H1 (cell line): ENCODE results near the gene DLG5. TPM values are rescaled to one million over a fixed set of nuclear protein-coding genes. Genes with fewer than 3 reads are reported as not detected.

ENCODE experiments used
- BCL11A ChIP-seq, 2 experiments: IDR thresholded peaks; one replicate each; pipeline ENCODE4 v1.6.1; 2011; ENCODE audit warnings: low read depth in 2 of 2, low read length in 2 of 2, mild to moderate bottlenecking in 2 of 2
- HDAC6 ChIP-seq: IDR thresholded peaks from one replicate; pipeline ENCODE4 v1.7.1; 2012; ENCODE audit warnings: low read depth, mild to moderate bottlenecking, inconsistent platforms, low read length, moderate library complexity
- NANOG ChIP-seq: IDR thresholded peaks from 2 replicates; pipeline ENCODE4 v1.6.1; 2011; ENCODE audit warnings: low read length, low read depth, mild to moderate bottlenecking, inconsistent platforms; ENCODE audit not compliant: insufficient read depth, poor library complexity, severe bottlenecking
- RAD21 ChIP-seq, 2 experiments: IDR thresholded peaks in 1 of 2; conservative IDR thresholded peaks in 1 of 2; 2 replicates each; pipeline ENCODE4 v1.6.1; 2011; ENCODE audit warnings: low read depth in 2 of 2, low read length in 2 of 2, improper control_type of control experiment in 1 of 2, inconsistent platforms in 1 of 2, mild to moderate bottlenecking in 1 of 2, moderate library complexity in 1 of 2
- polyA plus RNA-seq, 7 experiments: library from polyadenylated mRNA; depleted of rRNA in 3 of 7; stranded (reverse) in 5 of 7; unstranded in 2 of 7; fragments of >200 nt in 5 of 7; fragments of 200-250 nt in 2 of 7; gene quantifications; 1 replicate in 5 of 7; 2 replicates in 1 of 7; 4 replicates in 1 of 7; pipeline versions ENCODE4 v1.2.1 to v1.2.3, GENCODE V29; 2011 to 2013; ENCODE audit warnings: missing spikeins in 2 of 7, mixed read lengths in 2 of 7
- total RNA-seq: library from RNA; stranded (reverse); fragmentation: NEBNext Ultra II Directional; extraction: Animal tissue kit (Norgen Biotek cat#: 25700); gene quantifications from 2 replicates; pipeline ENCODE4 v1.2.1, GENCODE V29; 2021
- TF ChIP-seq, protein P1 (sequence below): IDR thresholded peaks from 2 replicates; pipeline ENCODE4 v1.6.1; 2011; ENCODE audit warnings: low read length, improper control_type of control experiment
- TF ChIP-seq, protein P2 (sequence below), 3 experiments: IDR thresholded peaks; 1 replicate in 2 of 3; 2 replicates in 1 of 3; pipeline versions ENCODE4 v1.5.1 to v1.6.1; 2011; ENCODE audit warnings: low read length in 3 of 3, mild to moderate bottlenecking in 3 of 3, inconsistent platforms in 2 of 3, low read depth in 1 of 3, moderate library complexity in 1 of 3; ENCODE audit not compliant: insufficient read depth in 1 of 3; ENCODE audit errors: control extremely low read depth in 1 of 3

DLG5 gene
- total and polyA plus RNA-seq, 2 of the 8 experiments (the other 6 are each of a cell fraction or from before 2014, with no cell fraction given), result 15.6 to 71.4 TPM

DNA sequence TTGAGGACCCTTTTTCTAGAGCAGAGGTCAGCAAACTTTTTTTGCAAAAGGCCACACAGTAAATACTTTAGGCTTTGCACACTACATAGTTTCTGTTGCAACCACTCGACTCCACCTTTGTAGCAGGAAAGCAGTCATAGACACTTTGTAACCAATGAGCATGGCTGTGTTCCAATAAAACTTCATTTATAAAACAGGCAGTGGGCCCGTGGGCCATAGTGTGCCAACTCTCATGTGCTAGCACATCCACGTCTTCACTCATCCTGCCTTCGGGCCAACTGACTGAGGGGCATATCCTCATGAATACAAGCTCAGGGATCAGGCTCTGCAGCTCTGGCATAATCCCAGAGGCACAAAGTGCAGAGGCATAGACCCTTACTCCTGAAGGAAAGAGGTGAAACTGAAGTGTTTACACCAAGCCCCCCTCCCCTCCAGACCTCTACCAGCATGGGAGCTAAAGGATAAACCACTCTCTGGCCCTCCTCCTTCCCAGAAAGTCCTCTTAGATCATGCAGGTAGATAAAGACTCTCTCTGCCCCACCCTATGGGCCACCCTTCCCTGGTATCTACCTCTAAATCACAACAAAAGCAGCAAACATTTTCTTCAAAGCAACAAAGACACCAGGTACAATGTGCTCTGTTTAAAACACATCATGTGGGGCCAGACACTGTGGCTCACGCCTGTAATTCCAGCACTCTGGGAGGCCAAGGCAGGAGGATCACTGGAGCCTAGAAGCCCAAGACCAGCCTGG is 71.0 kb downstream of the DLG5 start (continued):
- TF ChIP-seq RAD21 (IDR thresholded peaks at IDR 0.05 in 1 of 2, conservative IDR thresholded peaks at IDR 0.05 in 1 of 2; ENCODE audit: low read depth in 2 of 2, low read length in 2 of 2) (no peak), BCL11A (IDR thresholded peaks at IDR 0.05; ENCODE audit: low read depth in 2 of 2, low read length in 2 of 2) (no peak), NANOG (no peak), HDAC6 (no peak)
- TF ChIP-seq, protein P1, sequence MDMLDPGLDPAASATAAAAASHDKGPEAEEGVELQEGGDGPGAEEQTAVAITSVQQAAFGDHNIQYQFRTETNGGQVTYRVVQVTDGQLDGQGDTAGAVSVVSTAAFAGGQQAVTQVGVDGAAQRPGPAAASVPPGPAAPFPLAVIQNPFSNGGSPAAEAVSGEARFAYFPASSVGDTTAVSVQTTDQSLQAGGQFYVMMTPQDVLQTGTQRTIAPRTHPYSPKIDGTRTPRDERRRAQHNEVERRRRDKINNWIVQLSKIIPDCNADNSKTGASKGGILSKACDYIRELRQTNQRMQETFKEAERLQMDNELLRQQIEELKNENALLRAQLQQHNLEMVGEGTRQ, result no peak
- TF ChIP-seq, protein P2, sequence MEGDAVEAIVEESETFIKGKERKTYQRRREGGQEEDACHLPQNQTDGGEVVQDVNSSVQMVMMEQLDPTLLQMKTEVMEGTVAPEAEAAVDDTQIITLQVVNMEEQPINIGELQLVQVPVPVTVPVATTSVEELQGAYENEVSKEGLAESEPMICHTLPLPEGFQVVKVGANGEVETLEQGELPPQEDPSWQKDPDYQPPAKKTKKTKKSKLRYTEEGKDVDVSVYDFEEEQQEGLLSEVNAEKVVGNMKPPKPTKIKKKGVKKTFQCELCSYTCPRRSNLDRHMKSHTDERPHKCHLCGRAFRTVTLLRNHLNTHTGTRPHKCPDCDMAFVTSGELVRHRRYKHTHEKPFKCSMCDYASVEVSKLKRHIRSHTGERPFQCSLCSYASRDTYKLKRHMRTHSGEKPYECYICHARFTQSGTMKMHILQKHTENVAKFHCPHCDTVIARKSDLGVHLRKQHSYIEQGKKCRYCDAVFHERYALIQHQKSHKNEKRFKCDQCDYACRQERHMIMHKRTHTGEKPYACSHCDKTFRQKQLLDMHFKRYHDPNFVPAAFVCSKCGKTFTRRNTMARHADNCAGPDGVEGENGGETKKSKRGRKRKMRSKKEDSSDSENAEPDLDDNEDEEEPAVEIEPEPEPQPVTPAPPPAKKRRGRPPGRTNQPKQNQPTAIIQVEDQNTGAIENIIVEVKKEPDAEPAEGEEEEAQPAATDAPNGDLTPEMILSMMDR (IDR thresholded peaks at IDR 0.05; ENCODE audit: control extremely low read depth in 1 of 3, insufficient read depth in 1 of 3, low read depth in 1 of 3, low read length in 3 of 3), result no peak
